Endothelial cell of umbilical vein (primary cell): Measurements from ENCODE around the gene FMN1. TPM values are rescaled to one million over a fixed set of nuclear protein-coding genes. Genes with fewer than 3 reads are reported as not detected.

Source experiments
- BruUV-seq: library from RNA; stranded (reverse); fragments of 400-500 nt; replicated peaks from 2 replicates; lab custom pipeline; 2021; lab: Mats Ljungman, UMichigan
- CTCF ChIA-PET: fragments of 300-600, 350-600 bp; sonication (Branson Sonifier 250); formaldehyde crosslinking; loops from one replicate; lab custom pipeline; 2021; ENCODE audit warnings: antibody characterized with exemption, inconsistent platforms; lab: Charles Lee
- POLR2A ChIA-PET: fragments of 300-600, 350-600 bp; sonication (Branson Sonifier 250); formaldehyde crosslinking; loops from one replicate; lab custom pipeline; 2021; ENCODE audit warnings: antibody characterized with exemption, inconsistent platforms; lab: Charles Lee
- DNase-seq: peaks from one replicate; pipeline ENCODE4 v3.0.0-alpha.2; 2011; ENCODE audit warnings: low read depth, low spot score
- FAIRE-seq: peaks from 2 replicates; lab custom pipeline; 2011; peaks lifted over from hg19 to GRCh38; lab: Jason Lieb, UNC
- H2AFZ ChIP-seq: 2 replicates; pipeline ENCODE4 v1.6.0; 2012; ENCODE audit warnings: low read depth, low read length, control low read depth, inconsistent platforms
- H3K27ac ChIP-seq: 2 replicates; pipeline ENCODE4 v1.5.1; 2011; ENCODE audit warnings: low read depth, mild to moderate bottlenecking, control low read depth, low read length, moderate library complexity; ENCODE audit not compliant: insufficient read depth
- H3K27me3 ChIP-seq, 2 experiments: 2 replicates each; pipeline versions ENCODE4 v1.6.0 to v1.6.1; 2011; ENCODE audit warnings: low read length in 2 of 2, mixed read lengths in 1 of 2; ENCODE audit not compliant: control insufficient read depth in 2 of 2, insufficient read depth in 2 of 2
- H3K36me3 ChIP-seq, 2 experiments: 2 replicates in 1 of 2; 3 replicates in 1 of 2; pipeline ENCODE4 v1.5.1; 2011; ENCODE audit warnings: low read length in 2 of 2, mild to moderate bottlenecking in 1 of 2, moderate library complexity in 1 of 2; ENCODE audit not compliant: control insufficient read depth in 2 of 2, insufficient read depth in 2 of 2; ENCODE audit errors: extremely low read depth in 1 of 2
- H3K4me1 ChIP-seq: 3 replicates; pipeline ENCODE4 v1.5.1; 2011; ENCODE audit warnings: mild to moderate bottlenecking, low read length; ENCODE audit not compliant: control insufficient read depth, insufficient read depth; ENCODE audit errors: extremely low read depth
- H3K4me2 ChIP-seq: 2 replicates; pipeline ENCODE4 v1.6.1; 2011; ENCODE audit warnings: low read length, control low read depth, mixed read lengths; ENCODE audit not compliant: insufficient read depth
- H3K4me3 ChIP-seq, 3 experiments: fragments of 200-600 bp in 1 of 3; sonication (generic), shearing (Covaris generic) in 1 of 3; replicated peaks in 1 of 3; 2 replicates each; pipeline ENCODE4 v1.5.1; 2011 to 2016; ENCODE audit warnings: control low read depth in 3 of 3, low read length in 3 of 3, mild to moderate bottlenecking in 2 of 3, inconsistent platforms in 1 of 3, low read depth in 1 of 3, moderate library complexity in 1 of 3; ENCODE audit not compliant: insufficient read depth in 1 of 3
- H3K79me2 ChIP-seq: 2 replicates; pipeline ENCODE4 v1.6.0; 2012; ENCODE audit warnings: low read length, inconsistent platforms; ENCODE audit not compliant: control insufficient read depth, insufficient read depth
- H3K9ac ChIP-seq: replicated peaks from 2 replicates; pipeline ENCODE3; 2011; ENCODE audit warnings: low read length, control low read depth; ENCODE audit not compliant: insufficient read depth; ENCODE audit errors: extremely low read depth
- H3K9me1 ChIP-seq: replicated peaks from 3 replicates; pipeline ENCODE4 v1.6.0; 2011; ENCODE audit warnings: mild to moderate bottlenecking, low read length; ENCODE audit not compliant: control insufficient read depth, insufficient read depth; ENCODE audit errors: extremely low read depth
- H3K9me3 ChIP-seq: replicated peaks from 2 replicates; pipeline ENCODE4 v1.5.1; 2012; ENCODE audit warnings: low read length, inconsistent platforms; ENCODE audit not compliant: control insufficient read depth, insufficient read depth
- H4K20me1 ChIP-seq: replicated peaks from 2 replicates; pipeline ENCODE3; 2011; ENCODE audit warnings: mild to moderate bottlenecking, low read length; ENCODE audit not compliant: control insufficient read depth, insufficient read depth; ENCODE audit errors: extremely low read depth
- CTCF ChIP-seq, 2 donors: IDR thresholded peaks; 1 replicate in 1 of 2; 2 replicates in 1 of 2; pipeline ENCODE4 v1.5.1; 2011; ENCODE audit warnings: low read length in 2 of 2, mild to moderate bottlenecking in 2 of 2, moderate library complexity in 2 of 2, control low read depth in 1 of 2, inconsistent platforms in 1 of 2, low read depth in 1 of 2; ENCODE audit not compliant: insufficient read depth in 1 of 2; ENCODE audit errors: extremely low read depth in 1 of 2
- FOS ChIP-seq: IDR thresholded peaks from 2 replicates; pipeline ENCODE4 v1.6.1; 2011; ENCODE audit warnings: mild to moderate bottlenecking, low read length, moderate library complexity, borderline replicate concordance; ENCODE audit not compliant: insufficient read depth
- GATA2 ChIP-seq: IDR thresholded peaks from 2 replicates; pipeline ENCODE4 v1.7.0; 2011; ENCODE audit warnings: low read depth, mild to moderate bottlenecking, moderate library complexity, mixed read lengths, low read length; ENCODE audit not compliant: insufficient read length, insufficient read depth
- dilution Hi-C: fragments of 300-500 bp; cut with MboI; formaldehyde crosslinking; loops from one replicate; pipeline ENCODE4 v1.15.0; 2019; ENCODE audit warnings: low sequenced_read_pairs; ENCODE audit not compliant: extremely low pct_ligation_motif_present
- intact Hi-C: fragments of 100-400 bp; cut with micrococcal nuclease; formaldehyde crosslinking; loops from one replicate; pipeline ENCODE4 v1.10.0; 2022
- polyA plus RNA-seq, 4 experiments: library from polyadenylated mRNA; depleted of rRNA in 3 of 4; stranded (reverse) in 3 of 4; unstranded in 1 of 4; fragments of >200 nt; gene quantifications; 2 replicates each; pipeline versions ENCODE4 v1.2.1 to v1.2.3, GENCODE V29; 2011 to 2012; ENCODE audit warnings: missing spikeins in 1 of 4
- total RNA-seq: library from RNA; stranded (reverse); gene quantifications from 2 replicates; pipeline ENCODE4 v1.2.3, GENCODE V29; 2021

FMN1 gene
- total and polyA plus RNA-seq, 2 donors (not counting 3 experiments of a cell fraction or from before 2014, with no cell fraction given), result 0.01 to 0.29 TPM

- no peak overlapping the region for H3K27ac ChIP-seq
Measured at GRCh38 chr15:32956006-32956405, 238.5 kb downstream of the FMN1 start.

More at GRCh38 chr15:32956006-32956405, 238.5 kb downstream of the FMN1 start:
- CTCF ChIA-PET, result interaction anchor here (0.5 to 8.6 kb wide), 34 partner anchors 8 to 306 kb away, joined by 3 to 162 read pairs (median 4); no protein-coding TSS in a partner anchor
- H3K9me1 ChIP-seq, result no peaks in the 10 kb centered on the region
- no peaks in the 10 kb centered on the region for H3K79me2 ChIP-seq
- no peaks in the 10 kb centered on the region for H4K20me1 ChIP-seq
- peaks cover 3 to 6% of the 10 kb centered on the region in 2 experiments for H3K27me3 ChIP-seq
- FAIRE-seq (peak; percentile 85), DNase-seq (peak; percentile 51)
- no peaks in the 10 kb centered on the region for H3K4me1 ChIP-seq
- dilution Hi-C loops, result no loop called here
- H3K9ac ChIP-seq, result no peak overlapping the region
- H3K36me3 ChIP-seq, result no peaks in the 10 kb centered on the region
- TF ChIP-seq GATA2, result peak; percentile 50
- peak; percentile 43 to 46 for TF ChIP-seq CTCF (IDR thresholded peaks at IDR 0.05; ENCODE audit: extremely low read depth in 1 of 2, insufficient read depth in 1 of 2, low read depth in 1 of 2, low read length in 2 of 2)
- TF ChIP-seq FOS, result no peak
- H3K9me3 ChIP-seq, result no peaks in the 10 kb centered on the region
- intact Hi-C loops, result loop anchor here (1.0 kb wide), 2 partner anchors 112 to 294 kb away; no protein-coding TSS in a partner anchor
- H2AFZ ChIP-seq, result no peak overlapping the region
- BruUV-seq, result no TSS peak
- no peak overlapping the region for H3K4me2 ChIP-seq
- POLR2A ChIA-PET, result no interaction called here
- H3K4me3 ChIP-seq, result no peak overlapping the region
